ENCODE results near the gene MORF4L2.

Gene MORF4L2

DNA sequence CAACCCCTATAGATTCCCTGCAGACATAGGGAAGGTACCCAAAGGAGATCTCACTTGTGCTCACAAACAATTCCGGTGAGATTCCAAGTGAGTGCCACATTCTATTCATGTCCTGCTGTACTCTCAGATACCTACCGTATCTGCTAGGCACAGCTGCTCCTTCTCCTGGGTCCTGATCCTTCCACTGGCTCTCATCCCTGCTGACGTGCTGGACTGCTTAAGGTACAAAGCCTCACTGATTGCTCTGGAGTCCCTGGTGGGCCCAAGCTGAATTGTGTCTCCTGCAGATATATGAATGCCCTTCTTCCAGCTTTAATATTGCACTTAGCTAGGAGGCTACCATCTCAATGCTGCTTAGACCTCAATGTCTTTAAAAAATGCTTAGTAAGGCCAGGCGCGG, 55.4 kb downstream of the MORF4L2 start:
- FAIRE-seq, result no peak

DNA sequence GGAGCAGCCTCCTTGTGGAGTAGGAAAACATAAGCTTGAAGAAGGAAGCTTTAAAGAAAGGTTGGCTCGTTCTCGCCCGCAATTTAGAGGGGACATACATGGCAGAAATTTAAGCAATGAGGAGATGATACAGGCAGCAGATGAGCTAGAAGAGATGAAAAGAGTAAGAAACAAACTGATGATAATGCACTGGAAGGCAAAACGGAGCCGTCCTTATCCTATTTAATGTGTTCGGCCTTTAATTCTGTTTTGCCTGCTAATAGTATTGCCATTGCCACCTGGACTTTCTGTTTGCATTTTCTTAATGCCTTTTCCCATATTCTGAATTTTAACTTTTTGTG, 56.4 kb downstream of the MORF4L2 start:
- FAIRE-seq, result no peak

DNA sequence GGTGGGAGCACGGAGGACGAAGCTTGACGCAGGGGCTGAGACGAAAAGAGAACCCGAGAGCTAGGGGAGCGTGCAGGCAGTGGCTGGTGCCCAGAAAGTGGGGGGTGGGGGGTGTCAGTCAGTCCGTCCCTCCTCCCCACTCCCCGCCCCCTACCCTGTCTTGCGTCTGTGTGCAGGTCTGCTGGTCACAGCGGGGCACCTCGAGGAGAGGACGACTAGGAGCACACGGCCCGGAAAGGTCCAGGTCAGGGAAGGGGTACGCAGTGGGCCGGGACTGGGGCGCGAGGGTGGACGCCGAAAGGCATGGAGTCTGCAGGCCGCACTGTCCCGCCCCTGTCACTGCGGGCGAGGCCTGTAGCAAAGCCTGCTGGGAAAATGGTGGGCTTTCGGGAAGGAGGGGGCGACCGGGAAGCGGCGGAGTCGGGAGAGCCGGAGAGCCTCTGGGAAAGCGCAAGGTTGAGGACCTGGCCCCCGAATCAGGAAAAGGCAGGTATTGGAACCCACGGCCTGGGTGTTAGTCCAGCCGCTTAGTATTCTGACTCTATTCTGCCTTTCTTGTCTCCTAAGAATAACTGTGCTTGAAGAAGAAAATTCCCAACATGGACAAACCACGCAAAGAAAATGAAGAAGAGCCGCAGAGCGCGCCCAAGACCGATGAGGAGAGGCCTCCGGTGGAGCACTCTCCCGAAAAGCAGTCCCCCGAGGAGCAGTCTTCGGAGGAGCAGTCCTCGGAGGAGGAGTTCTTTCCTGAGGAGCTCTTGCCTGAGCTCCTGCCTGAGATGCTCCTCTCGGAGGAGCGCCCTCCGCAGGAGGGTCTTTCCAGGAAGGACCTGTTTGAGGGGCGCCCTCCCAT, 57.0 kb downstream of the MORF4L2 start:
- FAIRE-seq, result no peak

DNA sequence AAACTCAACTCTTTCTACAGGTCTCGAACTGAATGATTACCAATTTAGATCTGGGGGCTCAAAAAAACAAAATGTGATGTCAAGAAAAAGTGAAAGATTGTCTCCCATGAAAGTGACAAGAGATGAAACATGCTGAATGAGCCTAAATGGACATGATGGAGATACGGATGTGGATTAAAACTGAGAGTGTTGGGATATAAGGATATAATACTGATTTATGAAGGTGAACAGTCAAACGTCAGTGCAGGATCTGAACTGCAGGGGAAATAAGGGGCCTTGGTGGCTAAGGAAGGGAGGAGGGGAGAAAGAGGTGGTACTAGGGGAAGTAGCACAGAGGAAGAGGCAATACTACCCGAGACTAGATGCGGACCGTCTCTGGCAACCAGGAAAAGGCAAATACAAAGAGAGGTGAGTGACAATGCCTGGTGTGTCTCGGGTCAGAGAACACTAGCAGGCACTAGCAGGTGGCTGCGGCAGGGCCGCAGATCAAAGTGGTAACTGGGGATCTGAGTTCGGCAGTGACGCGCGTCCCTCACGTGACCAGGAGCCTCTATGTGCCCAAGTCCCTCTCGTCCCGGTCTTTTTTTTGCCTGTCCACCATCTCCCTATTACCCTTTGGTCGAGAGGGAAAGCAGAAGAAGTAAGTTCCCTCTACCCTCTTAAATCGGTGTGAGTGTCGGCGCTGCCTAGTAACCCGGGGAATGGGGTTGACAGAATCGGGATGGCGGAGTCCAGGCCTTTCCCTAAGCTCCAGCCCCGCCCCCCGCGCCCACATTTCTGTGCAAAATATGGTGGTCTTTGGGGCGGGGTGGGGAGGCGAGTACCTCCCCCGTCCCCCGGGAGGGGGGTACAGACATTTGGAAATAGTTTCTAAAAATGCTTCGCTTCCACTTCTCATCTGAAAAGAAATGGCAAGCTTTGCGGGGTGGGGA, 57.8 kb downstream of the MORF4L2 start, which contains the start of gene TCEAL1:
Gene TCEAL1, plus strand, starts transcription at position 590 of the 932 bp plus-strand sequence. CDS start 942 bp downstream, outside the sequence.
- FAIRE-seq, result no peak

DNA sequence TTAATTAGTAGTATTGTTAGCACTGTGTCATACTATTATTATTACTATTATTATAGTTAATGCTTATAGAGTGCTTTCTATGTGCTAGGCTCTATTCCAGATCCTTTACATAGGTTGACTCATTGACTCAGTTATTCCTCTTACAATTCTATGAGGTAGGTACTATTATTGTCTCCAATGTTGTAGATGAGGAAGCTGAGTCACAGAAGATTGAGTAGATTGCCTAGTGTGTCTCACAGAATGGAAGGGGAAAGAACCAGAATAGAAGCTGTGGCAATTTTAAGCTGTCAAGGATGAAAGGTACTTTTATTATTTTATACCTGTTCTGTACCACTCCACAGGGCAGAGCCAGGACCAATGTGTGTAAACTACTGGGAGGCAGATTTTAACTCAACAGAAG, 59.6 kb downstream of the MORF4L2 start:
- FAIRE-seq, result no peak
